ENCODE measurements around the gene KRTAP5-5. TPM values are rescaled to one million over a fixed set of nuclear protein-coding genes. Genes with fewer than 3 reads are reported as not detected.

Gene KRTAP5-5
- total and polyA plus RNA-seq, 2 of the 13 experiments (the other 11 are each of a cell fraction or from before 2014, with no cell fraction given): not detected

GRCh38 chr11:1661454-1662269 is 32.1 kb downstream of the KRTAP5-5 start (continued):
- TF ChIP-seq SKIL (CRISPR knock-in tag; IDR thresholded peaks at IDR 0.05; ENCODE audit: borderline replicate concordance): peak; percentile 84; the same call in 1 of the 2 replicates
- peak; percentile 44; the same call in 1 of the 2 replicates for TF ChIP-seq DR1 (CRISPR knock-in tag; IDR thresholded peaks at IDR 0.05)
- TF ChIP-seq GATA4 (IDR thresholded peaks at IDR 0.05; ENCODE audit: borderline replicate concordance, low read depth): peak; percentile 88; the same call in 1 of the 2 replicates
- TF ChIP-seq CBFB (CRISPR knock-in tag; IDR thresholded peaks at IDR 0.05): peak; percentile 78
- TF ChIP-seq TFE3 (CRISPR knock-in tag; IDR thresholded peaks at IDR 0.05): peak; percentile 91
- peak; percentile 70; the same call in 1 of the 2 replicates for TF ChIP-seq SAP130 (CRISPR knock-in tag; IDR thresholded peaks at IDR 0.05; ENCODE audit: low read depth)
- TF ChIP-seq PATZ1 (CRISPR knock-in tag; IDR thresholded peaks at IDR 0.05): peak; percentile 87
- peak; percentile 96 for TF ChIP-seq AFF4 (CRISPR knock-in tag; IDR thresholded peaks at IDR 0.05)
- TF ChIP-seq ZNF501 (CRISPR knock-in tag; IDR thresholded peaks at IDR 0.05): 0 out of 2 replicates have a peak, but pooled peaks have one; percentile 34
- peak; percentile 87 for TF ChIP-seq ZBTB7A (CRISPR knock-in tag; IDR thresholded peaks at IDR 0.05)
- peak; percentile 95 for TF ChIP-seq MLXIP (CRISPR knock-in tag; IDR thresholded peaks at IDR 0.05; ENCODE audit: borderline replicate concordance)
- peak; percentile 46; the same call in 1 of the 2 replicates for TF ChIP-seq SOX13 (IDR thresholded peaks at IDR 0.05)
- TF ChIP-seq SOX13 (CRISPR knock-in tag; conservative IDR thresholded peaks at IDR 0.05 in 1 of 2, IDR thresholded peaks at IDR 0.05 in 1 of 2): peak in 1 of 2 experiments; percentile 85; a peak in 2 of 4 replicates
- TF ChIP-seq MAFK (conservative IDR thresholded peaks at IDR 0.05 in 1 of 2, IDR thresholded peaks at IDR 0.05 in 1 of 2; ENCODE audit: low read length in 2 of 2): peak; percentile 63 to 66
